HG02759 (cell line): Measurements from ENCODE around the gene MITF.

ENCODE experiments used
- ATAC-seq: cut with Tn5 transposase; IDR thresholded peaks from one replicate; pipeline ENCODE4 v1.9.1; 2021; ENCODE audit warnings: mild to moderate bottlenecking, moderate library complexity; ENCODE audit not compliant: unreplicated experiment

Gene MITF

GRCh38 chr3:69868841-69869420 lies 129.7 kb downstream of the MITF start:
- ATAC-seq, result no peak

DNA sequence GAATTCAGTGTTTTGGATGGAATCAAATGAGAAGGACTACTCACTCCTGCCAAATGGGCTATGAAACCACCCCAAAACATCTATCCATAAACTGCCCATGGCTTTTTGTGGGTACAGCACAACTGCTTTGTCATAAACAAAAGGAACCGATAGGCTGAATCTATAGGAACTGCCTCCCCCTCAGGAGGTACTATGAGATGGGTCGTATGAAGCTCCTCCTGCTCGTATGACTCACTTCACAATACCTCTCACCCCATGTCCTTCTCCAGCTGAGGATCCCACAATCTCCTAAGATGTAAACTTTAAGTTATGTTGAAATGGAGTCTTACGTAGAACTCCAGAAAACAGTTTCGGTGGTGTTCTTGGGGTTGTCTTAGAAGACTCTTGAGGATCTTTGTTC lies 130.4 kb downstream of the MITF start:
- no peak for ATAC-seq

DNA sequence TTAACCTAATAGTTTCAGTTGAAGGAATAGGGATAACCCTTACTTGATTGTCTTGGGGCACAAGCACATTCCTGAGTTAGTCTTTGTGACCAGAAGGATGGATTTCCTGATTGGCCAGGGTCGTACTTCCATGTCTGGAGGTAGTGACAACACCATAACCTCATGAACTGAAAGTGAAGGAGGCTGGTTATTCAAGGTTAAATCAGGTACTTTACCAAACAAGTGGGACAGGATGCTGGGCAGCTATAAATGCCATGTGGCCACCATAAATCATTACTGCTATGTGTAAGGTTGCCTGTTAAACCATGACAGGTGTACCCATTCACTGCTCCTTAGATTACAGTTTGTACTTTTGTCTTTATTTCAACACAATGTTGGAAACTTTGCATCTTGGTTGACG lies 132.0 kb downstream of the MITF start:
- no peak for ATAC-seq

GRCh38 chr3:69871868-69872267 lies 132.6 kb downstream of the MITF start:
- ATAC-seq, result no peak

- ATAC-seq, result no peak
Observed at GRCh38 chr3:69872783-69873378, 133.6 kb downstream of the MITF start.

DNA sequence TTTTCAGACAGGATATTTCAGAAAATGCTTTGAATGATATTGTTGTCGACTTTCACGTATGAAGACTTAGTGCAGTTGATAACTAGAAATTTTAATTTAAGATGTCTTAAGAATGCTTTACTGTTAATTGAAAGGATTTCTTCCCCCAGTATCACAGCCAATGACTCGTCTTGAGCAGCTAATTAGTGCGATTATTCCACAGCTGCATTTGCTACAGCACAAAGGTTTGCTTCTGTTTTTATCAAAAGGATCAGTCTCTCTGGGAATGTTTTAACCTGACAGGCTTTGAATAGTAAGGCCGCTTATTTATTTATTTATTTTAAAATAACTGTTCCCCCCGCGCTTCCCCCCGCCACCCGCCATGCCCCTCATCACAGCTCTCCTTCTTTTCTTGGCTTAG lies 136.8 kb downstream of the MITF start:
- ATAC-seq, result no peak

- ATAC-seq, result no peak
Observed at GRCh38 chr3:69878254-69878653, 139.0 kb downstream of the MITF start.

DNA sequence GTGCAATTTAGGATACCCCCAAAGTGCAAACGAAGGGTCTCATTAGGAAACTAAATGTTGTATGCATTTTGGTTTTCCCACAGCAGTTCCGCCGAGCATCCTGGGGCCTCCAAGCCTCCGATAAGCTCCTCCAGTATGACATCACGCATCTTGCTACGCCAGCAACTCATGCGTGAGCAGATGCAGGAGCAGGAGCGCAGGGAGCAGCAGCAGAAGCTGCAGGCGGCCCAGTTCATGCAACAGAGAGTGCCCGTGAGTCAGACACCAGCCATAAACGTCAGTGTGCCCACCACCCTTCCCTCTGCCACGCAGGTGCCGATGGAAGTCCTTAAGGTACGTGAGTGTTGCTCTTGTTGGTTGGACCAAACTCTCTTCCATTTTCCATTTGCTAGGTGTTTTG lies 139.8 kb downstream of the MITF start:
- ATAC-seq, result no peak

DNA sequence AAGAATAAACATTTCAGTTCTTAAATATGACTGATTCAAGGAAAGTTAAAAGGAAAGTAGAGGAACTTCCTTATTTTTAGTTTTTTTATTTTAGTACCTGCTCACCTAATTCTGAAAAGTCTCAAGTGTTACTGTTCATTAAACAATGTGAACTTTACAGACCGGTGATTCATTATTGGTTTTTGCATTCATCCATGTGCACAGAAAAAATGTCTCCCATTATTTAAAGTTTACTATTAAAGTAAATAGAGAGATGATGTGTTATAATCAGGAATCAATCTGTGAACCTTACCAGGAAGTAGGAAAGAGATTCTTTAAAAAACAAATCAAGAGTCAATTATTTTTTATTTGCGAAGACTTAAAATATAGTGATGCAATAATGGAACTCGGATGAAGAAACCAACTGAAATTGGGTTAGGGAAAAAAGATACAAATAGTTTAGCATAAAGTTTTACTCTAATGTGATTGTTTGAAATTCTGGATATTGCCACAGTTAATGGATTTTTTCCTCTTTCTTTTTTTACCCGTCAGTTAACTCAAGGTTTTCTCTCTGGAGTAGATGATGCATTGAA lies 140.9 kb downstream of the MITF start:
- no peak for ATAC-seq

- no peak for ATAC-seq
Observed at GRCh38 chr3:69881051-69881450, 141.8 kb downstream of the MITF start.

GRCh38 chr3:69881756-69882428 lies 142.6 kb downstream of the MITF start:
- no peak for ATAC-seq

DNA sequence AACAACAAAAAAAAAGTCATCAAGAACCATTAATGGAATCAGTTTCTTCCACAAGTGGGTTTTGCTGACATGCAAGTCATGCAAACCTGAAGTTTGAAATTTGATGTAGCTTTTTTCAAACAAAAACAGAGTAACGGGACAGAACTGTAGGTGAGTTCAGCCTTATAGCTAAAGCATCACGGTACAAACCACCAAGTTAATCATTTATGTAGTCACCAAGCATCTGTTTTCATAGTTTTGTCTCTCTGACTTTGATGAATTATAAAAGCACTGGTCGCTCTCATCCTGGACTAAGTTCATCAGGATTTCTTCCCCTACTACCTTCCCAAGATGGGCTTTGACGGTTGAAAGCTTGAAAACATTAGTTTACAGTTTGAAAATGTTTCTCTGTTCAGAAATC lies 143.3 kb downstream of the MITF start:
- ATAC-seq, result no peak

DNA sequence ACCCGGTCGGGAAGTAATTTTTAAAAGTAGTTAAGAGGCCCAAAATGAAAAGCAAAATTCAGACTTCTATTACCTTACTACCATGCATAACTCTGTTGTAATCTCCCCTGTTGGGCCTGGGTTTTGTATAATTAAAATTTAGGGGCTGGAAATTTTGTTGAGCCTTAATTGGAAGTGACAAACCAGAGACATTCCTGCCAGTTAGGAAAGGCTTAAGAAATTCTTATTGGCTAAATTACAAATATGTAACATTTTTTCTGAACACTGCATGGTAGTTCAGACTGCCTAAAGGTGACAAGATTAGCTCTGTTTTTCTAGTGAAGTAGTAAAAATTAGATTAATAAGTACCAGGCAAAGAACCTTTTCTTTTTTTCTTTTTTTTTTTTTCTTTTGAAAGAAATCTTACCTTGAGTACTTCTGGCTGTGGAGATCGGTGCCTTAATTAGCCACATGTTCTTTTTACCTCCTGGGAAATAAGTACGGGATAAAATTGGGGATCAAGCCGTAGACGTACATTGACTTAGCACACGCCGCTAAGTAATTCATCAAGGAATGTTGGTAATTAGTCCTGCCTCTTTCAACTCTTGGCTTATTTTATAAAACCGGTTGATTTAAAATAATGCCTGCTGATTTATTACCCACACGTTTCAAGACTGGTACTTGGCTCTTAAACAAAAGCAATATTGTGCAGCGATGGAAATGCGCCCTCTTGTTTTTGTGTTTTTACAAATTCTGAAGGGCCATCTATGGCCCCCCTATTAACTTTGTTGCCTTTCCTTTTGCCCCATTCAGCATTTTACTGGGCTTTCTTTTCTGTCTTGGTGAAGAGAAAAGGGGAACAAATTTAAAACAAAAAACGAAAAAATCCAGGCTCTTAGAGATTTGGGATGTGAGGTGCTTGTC lies 149.0 kb downstream of the MITF start:
- no peak for ATAC-seq

DNA sequence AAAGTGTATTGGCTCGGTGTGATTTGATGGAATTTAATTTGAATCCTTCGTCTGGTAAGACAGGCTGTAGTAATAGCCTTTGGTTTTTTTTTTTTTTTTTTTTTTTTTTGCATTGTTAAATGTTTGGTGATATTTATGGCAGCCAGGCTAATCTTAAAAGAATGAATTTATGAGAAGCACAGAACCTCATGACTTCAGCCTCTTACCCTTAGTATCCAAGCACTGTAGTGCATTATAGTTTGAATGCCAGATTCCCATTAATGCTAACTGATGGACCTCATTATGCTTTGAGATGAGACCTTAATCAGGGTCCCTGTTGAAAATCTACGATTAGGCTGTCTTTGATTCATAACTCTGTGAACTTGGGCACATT lies 149.7 kb downstream of the MITF start:
- ATAC-seq, result no peak

DNA sequence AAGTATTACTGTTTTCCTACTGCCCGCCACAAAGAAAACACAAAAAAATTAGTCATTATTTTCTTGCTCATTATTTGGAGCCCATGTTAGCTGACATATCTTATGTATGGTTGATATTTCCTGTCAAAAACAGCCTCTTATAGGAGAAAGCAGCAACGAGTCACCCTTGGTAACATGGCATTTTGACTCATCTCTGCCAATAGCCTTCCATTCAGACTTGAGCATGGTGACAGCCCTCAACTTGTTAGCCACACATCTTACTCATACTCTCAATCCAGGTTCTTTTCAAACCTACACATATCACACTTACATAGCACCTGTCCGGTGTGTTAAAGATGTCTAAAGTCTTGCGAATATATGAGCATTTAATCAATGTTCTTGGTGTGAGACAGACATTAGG lies 150.8 kb downstream of the MITF start:
- no peak for ATAC-seq

- no peak for ATAC-seq
Observed at GRCh38 chr3:69890691-69891090, 151.4 kb downstream of the MITF start.

- ATAC-seq, result no peak
Observed at GRCh38 chr3:69892706-69893105, 153.4 kb downstream of the MITF start.

DNA sequence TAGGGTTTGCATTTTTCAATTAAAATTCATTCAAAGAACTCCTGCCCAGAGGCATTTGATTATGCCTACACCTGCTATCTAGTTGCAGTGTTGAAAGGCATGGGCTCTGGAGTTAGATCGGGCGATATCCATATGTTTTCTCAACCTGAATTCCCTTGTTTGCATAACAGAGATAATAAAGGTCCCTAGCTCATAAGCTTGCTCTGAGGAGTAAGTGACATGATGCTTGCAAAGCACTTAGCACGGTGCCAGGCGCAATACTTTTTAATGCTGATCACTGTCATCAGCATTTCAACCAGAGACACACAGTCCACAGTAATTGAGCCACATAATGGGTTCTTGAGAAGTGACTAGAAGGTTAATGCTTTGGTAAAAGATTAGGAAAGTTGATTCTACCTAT lies 154.0 kb downstream of the MITF start:
- ATAC-seq, result no peak

DNA sequence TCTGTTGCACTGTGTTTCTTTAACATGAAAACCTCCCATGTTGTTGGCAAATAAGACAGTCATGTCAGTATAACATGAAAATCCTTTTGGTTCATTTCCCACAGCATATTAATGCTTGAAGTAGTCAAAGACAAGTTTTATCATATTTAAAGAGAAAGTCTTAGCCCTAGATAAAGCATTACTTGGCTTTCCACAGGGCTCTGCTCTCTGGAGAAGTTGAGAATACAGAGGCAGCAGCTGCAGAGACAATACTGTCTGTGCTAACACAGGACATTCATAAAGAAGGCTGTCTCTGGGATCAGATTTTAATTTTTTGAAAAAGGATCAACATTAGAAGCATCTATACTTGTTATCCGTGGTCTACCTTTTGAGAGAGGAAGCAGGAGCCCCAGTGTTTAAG lies 156.8 kb downstream of the MITF start:
- ATAC-seq, result no peak

GRCh38 chr3:69900331-69900730 lies 161.1 kb downstream of the MITF start:
- ATAC-seq, result no peak

- ATAC-seq, result no peak
Observed at GRCh38 chr3:69901802-69902201, 162.5 kb downstream of the MITF start.
